ENCODE results near the gene CCNL1. TPM values are rescaled to one million over a fixed set of nuclear protein-coding genes. Genes with fewer than 3 reads are reported as not detected.

CCNL1 gene
- total and polyA plus RNA-seq, 2 donors (not counting 3 experiments of a cell fraction or from before 2014, with no cell fraction given) = 119 to 137 TPM

- TF ChIP-seq POLR2AphosphoS5 (IDR thresholded peaks at IDR 0.05; ENCODE audit: insufficient read depth, low read depth, low read length) (no peak), FOS (IDR thresholded peaks at IDR 0.05; ENCODE audit: borderline replicate concordance, insufficient read depth, low read length) (no peak), JUN (IDR thresholded peaks at IDR 0.05; ENCODE audit: borderline replicate concordance, insufficient read depth, insufficient read length, low read depth) (no peak), POLR2A (IDR thresholded peaks at IDR 0.05; ENCODE audit: low read depth, low read length) (no peak), EZH2 (IDR thresholded peaks at IDR 0.05; ENCODE audit: borderline replicate concordance, low read depth, low read length, severe bottlenecking) (no peak), GATA2 (IDR thresholded peaks at IDR 0.05; ENCODE audit: insufficient read depth, insufficient read length, low read depth, low read length) (no peak), MYC (IDR thresholded peaks at IDR 0.05; ENCODE audit: low read depth, low read length) (no peak)
- TF ChIP-seq, protein P1, sequence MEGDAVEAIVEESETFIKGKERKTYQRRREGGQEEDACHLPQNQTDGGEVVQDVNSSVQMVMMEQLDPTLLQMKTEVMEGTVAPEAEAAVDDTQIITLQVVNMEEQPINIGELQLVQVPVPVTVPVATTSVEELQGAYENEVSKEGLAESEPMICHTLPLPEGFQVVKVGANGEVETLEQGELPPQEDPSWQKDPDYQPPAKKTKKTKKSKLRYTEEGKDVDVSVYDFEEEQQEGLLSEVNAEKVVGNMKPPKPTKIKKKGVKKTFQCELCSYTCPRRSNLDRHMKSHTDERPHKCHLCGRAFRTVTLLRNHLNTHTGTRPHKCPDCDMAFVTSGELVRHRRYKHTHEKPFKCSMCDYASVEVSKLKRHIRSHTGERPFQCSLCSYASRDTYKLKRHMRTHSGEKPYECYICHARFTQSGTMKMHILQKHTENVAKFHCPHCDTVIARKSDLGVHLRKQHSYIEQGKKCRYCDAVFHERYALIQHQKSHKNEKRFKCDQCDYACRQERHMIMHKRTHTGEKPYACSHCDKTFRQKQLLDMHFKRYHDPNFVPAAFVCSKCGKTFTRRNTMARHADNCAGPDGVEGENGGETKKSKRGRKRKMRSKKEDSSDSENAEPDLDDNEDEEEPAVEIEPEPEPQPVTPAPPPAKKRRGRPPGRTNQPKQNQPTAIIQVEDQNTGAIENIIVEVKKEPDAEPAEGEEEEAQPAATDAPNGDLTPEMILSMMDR (IDR thresholded peaks at IDR 0.05; ENCODE audit: extremely low read depth in 1 of 2, insufficient read depth in 1 of 2, low read depth in 1 of 2, low read length in 2 of 2) = no peak
- TF ChIP-seq, protein P2, sequence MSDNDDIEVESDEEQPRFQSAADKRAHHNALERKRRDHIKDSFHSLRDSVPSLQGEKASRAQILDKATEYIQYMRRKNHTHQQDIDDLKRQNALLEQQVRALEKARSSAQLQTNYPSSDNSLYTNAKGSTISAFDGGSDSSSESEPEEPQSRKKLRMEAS (IDR thresholded peaks at IDR 0.05; ENCODE audit: insufficient read depth, insufficient read length) = no peak
- intact Hi-C loops (cut with micrococcal nuclease) (no loop called here), dilution Hi-C loops (cut with MboI; ENCODE audit: extremely low pct_ligation_motif_present, low sequenced_read_pairs) (no loop called here)
- Histone ChIP-seq H3K9ac (replicated peaks; ENCODE audit: extremely low read depth, insufficient read depth, low read length) (peak overlapping the region; percentile 97), H3K4me1 (ENCODE audit: control insufficient read depth, extremely low read depth, insufficient read depth, low read length) (peaks cover 52% of the 10 kb centered on the region), H3K27ac (ENCODE audit: insufficient read depth, low read depth, low read length) (no peak overlapping the region), H3K4me2 (ENCODE audit: insufficient read depth, low read length) (peak overlapping the region; percentile 95), H3K79me2 (ENCODE audit: control insufficient read depth, insufficient read depth, low read length) (peaks cover 70% of the 10 kb centered on the region), H3K27me3 (ENCODE audit: control insufficient read depth in 2 of 2, insufficient read depth in 2 of 2, low read length in 2 of 2) (no peaks in the 10 kb centered on the region), H3K9me3 (replicated peaks; ENCODE audit: control insufficient read depth, insufficient read depth, low read length) (no peaks in the 10 kb centered on the region), H3K4me3 (replicated peaks in 1 of 3; ENCODE audit: insufficient read depth in 1 of 3, low read depth in 1 of 3, low read length in 3 of 3) (peak overlapping the region; percentile 17 to 97 (median 66)), H4K20me1 (replicated peaks; ENCODE audit: control insufficient read depth, extremely low read depth, insufficient read depth, low read length) (peaks cover 27% of the 10 kb centered on the region), H2AFZ (ENCODE audit: low read depth, low read length) (no peak overlapping the region), H3K36me3 (ENCODE audit: control insufficient read depth in 2 of 2, extremely low read depth in 1 of 2, insufficient read depth in 2 of 2, low read length in 2 of 2) (peaks cover 7 to 35% of the 10 kb centered on the region in 2 experiments), H3K9me1 (replicated peaks; ENCODE audit: control insufficient read depth, extremely low read depth, insufficient read depth, low read length) (no peaks in the 10 kb centered on the region)
- ChIA-PET CTCF (no interaction called here), POLR2A (no interaction called here)
- BruUV-seq (replicated peaks) = no TSS peak
- FAIRE-seq = no peak
- no peak for DNase-seq (ENCODE audit: low read depth, low spot score)
Observed at GRCh38 chr3:157157836-157158235, 2.1 kb downstream of the CCNL1 start.

All from endothelial cell of umbilical vein (primary cell).